Neural crest cell (in vitro differentiated cells): ENCODE data around the gene CDK14. TPM values are rescaled to one million over a fixed set of nuclear protein-coding genes. Genes with fewer than 3 reads are reported as not detected.
A peak's percentile ranks its signal among the peaks of the same experiment; 100 is the strongest.

ENCODE experiments used
- DNase-seq: peaks from one replicate; pipeline ENCODE4 v3.0.0; 2021; ENCODE audit warnings: low read depth, mixed read lengths, low spot score
- H3K27ac Mint-ChIP-seq: one replicate; pipeline ENCODE4 v1.8.0; 2021; ENCODE audit warnings: mild to moderate bottlenecking, mixed read lengths; ENCODE audit not compliant: unreplicated experiment
- H3K27me3 Mint-ChIP-seq: 2 replicates; pipeline ENCODE4 v1.8.0; 2021; ENCODE audit warnings: low read depth, mild to moderate bottlenecking, mixed read lengths
- H3K36me3 Mint-ChIP-seq: 2 replicates; pipeline ENCODE4 v1.8.0; 2021; ENCODE audit warnings: low read depth, mild to moderate bottlenecking, mixed read lengths
- H3K4me1 Mint-ChIP-seq: 2 replicates; pipeline ENCODE4 v1.8.0; 2021; ENCODE audit warnings: mixed read lengths
- H3K4me3 Mint-ChIP-seq: one replicate; pipeline ENCODE4 v1.8.0; 2021; ENCODE audit warnings: mild to moderate bottlenecking, mixed read lengths
- H3K9me3 Mint-ChIP-seq: 2 replicates; pipeline ENCODE4 v1.8.0; 2021; ENCODE audit warnings: mixed read lengths
- total RNA-seq: library from RNA; stranded (reverse); gene quantifications from 2 replicates; pipeline ENCODE4 v1.2.1, GENCODE V29; 2021
- TF ChIP-seq, protein P1 (sequence below): fragments of 200-600 bp; sonication (generic); conservative IDR thresholded peaks from 2 replicates; pipeline ENCODE4 v1.5.0; 2021; ENCODE audit warnings: antibody characterized with exemption, mild to moderate bottlenecking

The CDK14 gene
- total RNA-seq, 1 donor from 2014 or later: 49.6 TPM

DNA sequence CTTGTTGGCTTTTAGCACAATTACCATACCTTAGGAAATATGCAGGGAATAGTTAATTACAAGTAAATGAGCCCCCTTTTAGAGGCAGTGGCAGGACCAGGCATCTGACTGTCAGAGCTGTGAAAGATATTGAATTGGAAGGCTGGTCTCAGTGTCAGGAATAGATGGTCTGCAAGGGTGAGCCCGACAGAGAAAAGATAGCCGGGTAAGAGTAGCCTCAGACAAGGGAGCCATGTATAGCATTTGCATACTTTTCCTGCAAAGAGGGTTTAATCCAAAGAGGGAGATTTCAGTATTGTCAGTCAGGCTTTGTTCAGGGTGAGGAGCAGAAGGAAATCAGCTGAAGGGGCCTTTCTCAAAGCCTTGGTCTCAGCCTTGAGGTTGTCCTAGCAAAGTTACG lies 539.2 kb downstream of the CDK14 start:
- DNase-seq: no peak
- Mint-ChIP-seq H3K36me3 (peaks cover 7% of the 10 kb centered on the region), H3K4me3 (no peak overlapping the region), H3K27ac (no peak overlapping the region), H3K9me3 (no peaks in the 10 kb centered on the region), H3K4me1 (peaks cover 55% of the 10 kb centered on the region), H3K27me3 (no peaks in the 10 kb centered on the region)
- TF ChIP-seq, protein P1, sequence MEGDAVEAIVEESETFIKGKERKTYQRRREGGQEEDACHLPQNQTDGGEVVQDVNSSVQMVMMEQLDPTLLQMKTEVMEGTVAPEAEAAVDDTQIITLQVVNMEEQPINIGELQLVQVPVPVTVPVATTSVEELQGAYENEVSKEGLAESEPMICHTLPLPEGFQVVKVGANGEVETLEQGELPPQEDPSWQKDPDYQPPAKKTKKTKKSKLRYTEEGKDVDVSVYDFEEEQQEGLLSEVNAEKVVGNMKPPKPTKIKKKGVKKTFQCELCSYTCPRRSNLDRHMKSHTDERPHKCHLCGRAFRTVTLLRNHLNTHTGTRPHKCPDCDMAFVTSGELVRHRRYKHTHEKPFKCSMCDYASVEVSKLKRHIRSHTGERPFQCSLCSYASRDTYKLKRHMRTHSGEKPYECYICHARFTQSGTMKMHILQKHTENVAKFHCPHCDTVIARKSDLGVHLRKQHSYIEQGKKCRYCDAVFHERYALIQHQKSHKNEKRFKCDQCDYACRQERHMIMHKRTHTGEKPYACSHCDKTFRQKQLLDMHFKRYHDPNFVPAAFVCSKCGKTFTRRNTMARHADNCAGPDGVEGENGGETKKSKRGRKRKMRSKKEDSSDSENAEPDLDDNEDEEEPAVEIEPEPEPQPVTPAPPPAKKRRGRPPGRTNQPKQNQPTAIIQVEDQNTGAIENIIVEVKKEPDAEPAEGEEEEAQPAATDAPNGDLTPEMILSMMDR: no peak

DNA sequence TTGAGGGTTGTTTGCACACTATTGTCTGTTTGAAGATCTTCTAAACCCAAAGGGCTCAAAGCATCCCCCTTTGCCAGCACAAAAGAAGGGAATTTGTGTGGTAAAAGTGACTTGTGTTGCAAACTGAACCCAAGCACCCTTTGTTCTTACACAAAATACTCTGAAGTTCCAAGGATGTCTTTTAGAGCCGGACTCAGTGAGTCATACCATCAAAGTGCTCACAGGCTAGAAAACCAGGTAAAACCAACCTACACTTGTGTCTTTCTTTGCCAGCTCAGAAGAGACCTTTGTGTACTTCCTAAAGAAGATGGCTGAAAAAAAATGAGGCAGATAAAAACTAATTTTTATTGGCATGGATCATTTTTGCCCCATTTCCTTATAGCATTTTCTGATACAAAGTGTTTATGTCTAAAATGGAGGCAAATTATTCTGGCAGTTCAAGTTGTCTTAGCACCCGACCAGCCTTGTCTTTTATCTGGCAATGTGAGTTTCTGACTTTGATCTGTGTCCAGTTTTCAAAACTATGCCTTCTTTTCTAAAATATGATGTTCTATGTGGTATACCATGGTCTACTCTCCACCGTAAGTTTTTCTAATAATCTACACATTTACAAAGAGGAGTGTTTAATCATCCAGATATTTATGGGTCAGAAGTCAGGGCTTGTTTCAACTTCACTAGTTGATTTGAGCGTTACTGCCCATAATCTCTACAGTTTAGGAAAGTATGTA lies 539.7 kb downstream of the CDK14 start:
- Mint-ChIP-seq H3K36me3 (peaks cover 7% of the 10 kb centered on the region), H3K4me3 (no peak overlapping the region), H3K4me1 (peaks cover 61% of the 10 kb centered on the region), H3K9me3 (no peaks in the 10 kb centered on the region), H3K27ac (no peak overlapping the region), H3K27me3 (no peaks in the 10 kb centered on the region)
- TF ChIP-seq, protein P1: no peak
- no peak for DNase-seq

DNA sequence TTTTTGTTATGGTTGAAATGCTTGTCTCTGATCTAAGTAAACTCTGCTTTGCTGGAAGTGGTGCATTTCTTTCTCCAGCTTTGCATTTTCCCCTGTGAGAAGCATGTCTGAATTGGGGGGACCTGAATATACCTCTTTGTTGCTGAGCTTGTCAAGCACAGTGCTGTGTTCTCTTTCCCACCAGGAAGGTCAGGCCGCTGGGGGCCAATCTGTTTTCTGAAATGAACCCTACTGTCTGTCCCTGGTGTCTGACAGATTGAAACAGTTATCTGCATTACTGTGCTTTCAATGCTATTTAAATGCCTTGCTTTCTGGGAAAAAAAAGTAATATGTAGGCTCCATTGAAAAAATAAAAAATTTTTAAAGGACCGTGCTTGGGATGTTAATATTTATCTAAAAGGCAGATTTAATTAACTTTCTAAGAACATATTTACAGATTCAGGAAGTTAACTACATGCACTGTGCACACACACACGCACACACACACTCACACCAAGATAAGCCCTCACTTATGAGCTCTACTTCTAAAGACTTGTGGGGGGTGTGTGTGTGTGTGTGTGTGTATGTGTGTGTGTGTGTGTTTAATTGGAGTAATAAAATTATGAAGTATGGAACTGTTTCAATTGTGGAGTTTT lies 541.1 kb downstream of the CDK14 start:
- TF ChIP-seq, protein P1: no peak
- no peak for DNase-seq
- Mint-ChIP-seq H3K27me3 (no peaks in the 10 kb centered on the region), H3K36me3 (no peaks in the 10 kb centered on the region), H3K9me3 (no peaks in the 10 kb centered on the region), H3K27ac (peak overlapping the region; percentile 38), H3K4me1 (peaks cover 67% of the 10 kb centered on the region), H3K4me3 (peak overlapping the region; percentile 72)

DNA sequence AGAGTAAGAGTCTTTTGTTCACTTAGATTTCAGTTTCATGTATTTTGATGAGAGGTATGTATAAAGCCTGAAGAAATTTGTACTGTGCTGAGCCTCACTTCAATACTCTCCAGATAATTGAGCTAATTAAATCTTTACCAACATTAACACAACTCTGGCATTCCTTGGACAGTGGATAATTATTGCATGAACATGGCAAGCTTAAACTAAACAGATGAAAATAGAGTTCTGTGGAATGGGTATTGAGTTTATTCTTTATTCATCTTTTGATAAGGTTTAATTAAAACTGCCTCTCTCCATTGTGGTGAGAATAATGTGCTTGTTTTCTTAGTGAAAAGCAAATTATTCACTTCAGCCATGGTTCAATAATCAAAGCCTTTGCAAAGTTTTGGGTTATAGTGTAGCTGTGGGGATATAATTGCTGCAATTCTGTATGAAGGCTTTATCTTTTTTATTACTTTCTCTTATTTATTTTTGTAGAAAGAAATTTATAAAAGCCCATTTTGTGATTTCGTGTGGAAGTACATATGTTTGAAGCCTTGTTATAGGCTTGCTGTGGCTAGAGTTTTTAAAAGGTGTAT lies 541.8 kb downstream of the CDK14 start:
- H3K4me3 Mint-ChIP-seq: no peak overlapping the region
- no peaks in the 10 kb centered on the region for H3K27me3 Mint-ChIP-seq
- DNase-seq: no peak
- TF ChIP-seq, protein P1: no peak
- H3K27ac Mint-ChIP-seq: no peak overlapping the region
- H3K4me1 Mint-ChIP-seq: peaks cover 67% of the 10 kb centered on the region
- H3K9me3 Mint-ChIP-seq: no peaks in the 10 kb centered on the region
- H3K36me3 Mint-ChIP-seq: no peaks in the 10 kb centered on the region

DNA sequence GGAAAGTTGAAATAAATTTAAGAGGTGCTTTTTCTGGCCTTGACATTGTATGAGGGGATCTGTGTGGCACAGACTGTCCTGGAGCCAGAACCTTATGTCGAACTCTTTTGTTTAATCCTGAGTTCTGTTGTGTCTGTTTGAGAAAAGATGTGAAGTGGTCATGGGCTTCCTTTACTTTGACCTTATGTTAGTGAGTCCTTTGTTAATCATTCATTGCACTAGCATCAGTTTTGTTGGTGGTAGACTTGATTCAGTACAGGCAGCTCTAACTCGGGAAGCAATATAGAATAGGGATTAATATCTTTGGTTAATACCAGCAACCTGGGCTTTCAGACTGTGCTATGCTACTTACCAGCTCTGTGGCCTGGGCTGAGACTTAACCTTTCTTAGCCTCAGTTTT lies 544.2 kb downstream of the CDK14 start:
- no peak for DNase-seq
- Mint-ChIP-seq H3K27ac (no peak overlapping the region), H3K27me3 (no peaks in the 10 kb centered on the region), H3K9me3 (no peaks in the 10 kb centered on the region), H3K4me3 (no peak overlapping the region), H3K4me1 (peaks cover 54% of the 10 kb centered on the region), H3K36me3 (no peaks in the 10 kb centered on the region)
- TF ChIP-seq, protein P1: no peak
